Measurements from ENCODE around the gene TBX21.

Gene TBX21

GRCh38 chr17:47701608-47702007 is 31.4 kb upstream of the TBX21 start:
- TF ChIP-seq CTCF (IDR thresholded peaks at IDR 0.05): no peak

DNA sequence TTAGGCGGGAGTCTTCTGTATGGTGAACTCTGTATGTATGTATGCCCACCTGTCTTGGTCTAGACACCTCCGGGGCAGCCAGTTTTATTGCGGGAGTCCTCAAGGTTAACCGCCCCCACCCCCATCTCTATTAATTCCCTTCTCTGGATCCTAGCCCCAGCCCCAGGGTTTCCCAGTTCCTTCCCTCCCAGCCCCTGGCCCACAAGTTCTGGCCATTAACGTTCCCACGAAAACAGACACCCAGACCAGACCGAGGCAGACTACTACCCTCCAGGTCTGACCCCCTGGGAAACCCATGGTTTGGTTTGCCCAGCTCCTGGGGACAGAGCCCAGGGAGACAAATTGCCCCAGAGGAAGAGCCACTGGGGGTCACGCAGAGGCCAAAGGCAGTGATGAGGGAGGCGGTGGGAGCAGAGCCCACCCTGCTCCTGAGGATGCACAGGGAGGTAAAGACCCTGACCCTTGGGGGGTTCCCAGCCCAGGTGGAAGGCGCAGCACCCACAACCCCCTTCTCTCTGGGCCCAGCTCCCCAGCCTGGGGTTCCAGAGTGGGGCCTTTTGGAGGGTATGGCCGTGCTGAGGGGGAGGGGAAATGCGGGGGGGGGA is 30.5 kb upstream of the TBX21 start:
- no peak for TF ChIP-seq CTCF (IDR thresholded peaks at IDR 0.05)

GRCh38 chr17:47703191-47703591 is 29.8 kb upstream of the TBX21 start:
- no peak for TF ChIP-seq CTCF (IDR thresholded peaks at IDR 0.05)

DNA sequence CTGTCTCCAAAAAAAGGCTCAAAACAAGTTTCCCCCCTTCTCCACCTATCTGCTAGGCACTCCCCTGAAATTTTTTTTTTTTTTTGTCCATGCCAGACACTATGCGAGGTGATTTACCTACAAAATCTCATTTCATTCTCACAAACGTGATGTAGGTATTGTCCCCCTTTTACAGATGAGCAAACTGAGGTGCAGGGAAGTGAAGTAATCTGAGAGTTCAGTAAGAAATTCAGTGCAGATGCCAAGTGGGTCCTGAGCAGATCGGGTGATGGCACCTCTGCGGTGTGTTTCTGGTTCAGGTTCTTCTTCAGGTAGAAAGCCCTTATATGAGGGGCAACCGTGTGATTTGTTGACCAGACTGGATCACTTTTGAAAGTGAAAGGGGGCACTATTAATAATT is 29.4 kb upstream of the TBX21 start:
- no peak for TF ChIP-seq CTCF (IDR thresholded peaks at IDR 0.05)

GRCh38 chr17:47704116-47704515 is 28.9 kb upstream of the TBX21 start:
- no peak for TF ChIP-seq CTCF (IDR thresholded peaks at IDR 0.05)

DNA sequence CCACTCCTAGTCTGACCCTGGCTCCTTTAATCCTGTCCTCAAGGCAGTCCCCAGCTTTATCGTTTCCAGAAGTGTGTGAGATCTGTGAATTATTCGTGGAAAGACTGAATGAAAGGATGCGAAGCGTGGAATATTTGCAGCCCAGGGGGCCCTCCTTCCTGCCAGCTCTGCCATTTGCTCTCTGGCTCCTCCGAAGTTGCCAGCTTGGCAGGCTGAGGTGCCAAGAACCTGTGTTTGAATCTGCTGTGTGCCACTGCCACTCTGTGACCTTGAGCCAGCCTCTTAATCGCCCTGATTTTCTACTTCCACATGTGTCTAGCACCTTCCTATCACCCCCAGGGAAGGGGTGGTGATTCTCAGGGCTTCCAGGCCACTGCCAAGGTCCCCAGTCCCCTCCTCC is 28.3 kb upstream of the TBX21 start:
- TF ChIP-seq CTCF (IDR thresholded peaks at IDR 0.05): no peak

DNA sequence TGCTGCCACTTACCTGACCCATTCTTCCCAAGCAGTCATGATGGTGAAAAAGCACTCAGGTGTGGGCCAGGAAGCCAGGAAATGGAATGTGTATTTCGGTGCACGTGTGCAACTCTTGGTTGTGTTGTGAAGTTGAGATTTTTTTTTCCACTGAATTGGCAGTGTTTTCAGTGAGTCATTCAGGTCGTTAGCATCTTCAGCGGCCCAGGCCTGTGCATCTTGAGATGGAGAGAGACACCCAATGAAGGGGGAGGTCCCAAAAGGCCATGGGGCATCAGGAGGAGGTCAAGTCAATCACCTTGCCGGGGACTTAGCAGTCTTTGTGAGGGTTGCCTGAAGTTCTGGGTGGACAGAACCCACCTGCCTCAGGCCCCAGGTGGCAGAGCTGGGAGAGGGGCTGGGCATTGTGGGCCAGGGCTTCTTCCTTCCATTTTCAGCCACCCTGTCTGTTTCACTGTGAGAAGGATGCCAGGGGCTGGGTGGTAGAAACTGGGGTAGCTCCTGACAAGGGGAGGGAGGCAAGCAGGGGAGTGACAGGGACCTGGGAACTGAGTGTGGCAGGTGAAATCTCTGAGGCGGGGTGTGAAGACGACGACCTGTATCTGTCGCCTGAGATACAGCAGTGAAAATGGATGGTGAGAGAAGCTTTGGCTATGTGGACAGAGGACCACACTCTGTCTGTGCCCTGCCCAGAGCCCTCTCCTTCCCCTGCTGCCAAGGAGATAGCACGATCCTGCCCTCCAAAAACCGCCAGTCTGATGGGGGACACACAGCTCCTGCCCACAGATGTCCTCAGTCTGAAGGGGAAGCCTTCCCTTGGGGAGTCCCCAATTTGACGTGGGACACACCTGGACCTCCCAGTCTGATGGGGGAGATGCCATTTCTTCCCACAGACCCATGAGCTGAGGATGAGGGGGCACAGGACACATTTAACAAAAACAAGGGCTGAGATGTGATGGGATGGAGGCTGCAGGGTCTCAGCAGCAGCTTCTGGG is 27.2 kb upstream of the TBX21 start:
- TF ChIP-seq CTCF (IDR thresholded peaks at IDR 0.05): no peak
